CD14-positive monocyte (primary cell): Measurements from ENCODE around the gene PCA3. TPM values are rescaled to one million over a fixed set of nuclear protein-coding genes. Genes with fewer than 3 reads are reported as not detected.
"Not testable (repeated sequence)": the region's sequence is repeated elsewhere in the genome, so short reads cannot be mapped to it uniquely, and the experiment has no call there.

Experiments
- DNase-seq, 3 donors: peaks; one replicate each; pipeline ENCODE4 v3.0.0-alpha.2; 2011 to 2022
- H2AFZ ChIP-seq: 2 replicates; pipeline ENCODE4 v1.6.0; 2012; ENCODE audit warnings: mild to moderate bottlenecking, low read depth, low read length, inconsistent platforms; ENCODE audit not compliant: insufficient read depth, poor library complexity, severe bottlenecking
- H3K27ac ChIP-seq, 2 donors: 1 replicate in 1 of 2; 2 replicates in 1 of 2; pipeline ENCODE4 v1.5.1; 2012 to 2013; ENCODE audit warnings: low read length in 2 of 2, control low read depth in 1 of 2, inconsistent platforms in 1 of 2, low read depth in 1 of 2, mild to moderate bottlenecking in 1 of 2
- H3K27me3 ChIP-seq, 2 donors: one replicate each; pipeline versions ENCODE4 v1.6.0 to v1.6.1; 2011 to 2013; ENCODE audit warnings: low read length in 2 of 2; ENCODE audit not compliant: control insufficient read depth in 2 of 2, insufficient read depth in 2 of 2
- H3K36me3 ChIP-seq, 2 donors: replicated peaks in 1 of 2; 1 replicate in 1 of 2; 2 replicates in 1 of 2; pipeline versions ENCODE4 v1.5.1 to v1.6.1; 2012 to 2013; ENCODE audit warnings: low read length in 2 of 2, control low read depth in 1 of 2, inconsistent platforms in 1 of 2, mild to moderate bottlenecking in 1 of 2; ENCODE audit not compliant: insufficient read depth in 2 of 2, control insufficient read depth in 1 of 2
- H3K4me1 ChIP-seq, 2 donors: 1 replicate in 1 of 2; 2 replicates in 1 of 2; pipeline versions ENCODE4 v1.5.1 to v1.6.1; 2012 to 2013; ENCODE audit warnings: low read length in 2 of 2, control low read depth in 1 of 2, inconsistent platforms in 1 of 2, mild to moderate bottlenecking in 1 of 2, moderate library complexity in 1 of 2; ENCODE audit not compliant: insufficient read depth in 2 of 2, control insufficient read depth in 1 of 2
- H3K4me2 ChIP-seq: replicated peaks from 2 replicates; pipeline ENCODE3; 2012; ENCODE audit warnings: low read length, moderate library complexity, mild to moderate bottlenecking; ENCODE audit not compliant: poor library complexity, severe bottlenecking; ENCODE audit errors: extremely low read depth
- H3K4me3 ChIP-seq, 3 experiments: fragments of 200-600 bp in 1 of 3; sonication (generic) in 1 of 3; replicated peaks in 1 of 3; 1 replicate in 2 of 3; 2 replicates in 1 of 3; pipeline ENCODE4 v1.5.1; 2011 to 2013; ENCODE audit warnings: low read length in 3 of 3, mild to moderate bottlenecking in 3 of 3, control low read depth in 2 of 3, low read depth in 2 of 3, inconsistent platforms in 1 of 3, moderate library complexity in 1 of 3
- H3K79me2 ChIP-seq: 2 replicates; pipeline ENCODE4 v1.6.0; 2012; ENCODE audit warnings: mild to moderate bottlenecking, control low read depth, inconsistent platforms, low read length, moderate library complexity; ENCODE audit not compliant: insufficient read depth
- H3K9ac ChIP-seq: 2 replicates; pipeline ENCODE4 v1.6.0; 2017; ENCODE audit warnings: low read length, mild to moderate bottlenecking; ENCODE audit not compliant: insufficient read depth, poor library complexity, severe bottlenecking
- H3K9me3 ChIP-seq, 2 donors: replicated peaks in 1 of 2; 1 replicate in 1 of 2; 2 replicates in 1 of 2; pipeline versions ENCODE4 v1.5.1 to v1.6.1; 2012 to 2013; ENCODE audit warnings: low read length in 2 of 2, control low read depth in 1 of 2; ENCODE audit not compliant: control insufficient read depth in 1 of 2, insufficient read depth in 1 of 2
- H4K20me1 ChIP-seq: 2 replicates; pipeline ENCODE4 v1.6.0; 2012; ENCODE audit warnings: mild to moderate bottlenecking, low read length, control low read depth, moderate library complexity; ENCODE audit not compliant: insufficient read depth
- H3K27ac Mint-ChIP-seq, 7 donors: one replicate each; pipeline ENCODE4 v1.8.0; 2020; ENCODE audit warnings: mild to moderate bottlenecking in 7 of 7, mixed read lengths in 7 of 7, moderate library complexity in 6 of 7, inconsistent platforms in 2 of 7
- H3K27me3 Mint-ChIP-seq, 3 donors: one replicate each; pipeline ENCODE4 v1.8.0; 2021 to 2022; ENCODE audit warnings: low read depth in 3 of 3, mild to moderate bottlenecking in 3 of 3, mixed read lengths in 3 of 3, moderate library complexity in 3 of 3, inconsistent platforms in 1 of 3
- H3K36me3 Mint-ChIP-seq, 2 donors: one replicate each; pipeline ENCODE4 v1.8.0; 2020; ENCODE audit warnings: mixed read lengths in 2 of 2, inconsistent platforms in 1 of 2, mild to moderate bottlenecking in 1 of 2
- H3K4me1 Mint-ChIP-seq: one replicate; pipeline ENCODE4 v1.8.0; 2020; ENCODE audit warnings: mild to moderate bottlenecking, mixed read lengths
- H3K4me3 Mint-ChIP-seq, 2 donors: one replicate each; pipeline ENCODE4 v1.8.0; 2020; ENCODE audit warnings: mild to moderate bottlenecking in 2 of 2, mixed read lengths in 2 of 2, moderate library complexity in 1 of 2
- H3K9me3 Mint-ChIP-seq, 7 donors: one replicate each; pipeline ENCODE4 v1.8.0; 2020 to 2022; ENCODE audit warnings: mixed read lengths in 7 of 7, mild to moderate bottlenecking in 6 of 7, moderate library complexity in 6 of 7, inconsistent platforms in 2 of 7
- CTCF ChIP-seq: fragments of 200-600 bp; IDR thresholded peaks from one replicate; pipeline ENCODE4 v1.8.0; 2022; ENCODE audit warnings: antibody characterized with exemption, mild to moderate bottlenecking
- WGBS: methylation state at CpG from one replicate; pipeline ENCODE4 v1.1.5; 2013; ENCODE audit warnings: missing lambda C conversion rate; ENCODE audit not compliant: insufficient coverage; 5-methylcytosine and 5-hydroxymethylcytosine counted together
- intact Hi-C, 2 donors: fragments of 100-400 bp; cut with micrococcal nuclease; formaldehyde crosslinking; loops; one replicate each; pipeline versions ENCODE4 v1.15.0 to v1.15.1; 2023
- polyA plus RNA-seq, 3 donors: library from polyadenylated mRNA; depleted of rRNA in 1 of 3; unstranded in 2 of 3; stranded (reverse) in 1 of 3; fragments of 300-500 nt in 2 of 3; fragments of >200 nt in 1 of 3; fragmentation: Illumina TruSeq in 2 of 3; gene quantifications; 1 replicate in 2 of 3; 2 replicates in 1 of 3; pipeline ENCODE4 v1.2.3, GENCODE V29; 2012 to 2021

The PCA3 gene
- polyA plus RNA-seq, 3 donors: 0.04 TPM; not detected in 2

- no peak overlapping the region for H3K4me3 Mint-ChIP-seq
- DNase-seq: no peak
- intact Hi-C loops: no loop called here
- H3K9me3 ChIP-seq: peaks cover 14 to 20% of the 10 kb centered on the region in 2 donors
- no peaks in the 10 kb centered on the region for H3K79me2 ChIP-seq
- no peak overlapping the region for H3K9ac ChIP-seq
- no peak overlapping the region for H2AFZ ChIP-seq
- no peaks in the 10 kb centered on the region for H3K4me1 Mint-ChIP-seq
- no peaks in the 10 kb centered on the region for H3K36me3 ChIP-seq
- no peaks in the 10 kb centered on the region for H3K36me3 Mint-ChIP-seq
- no peaks in the 10 kb centered on the region for H4K20me1 ChIP-seq
- TF ChIP-seq CTCF: no peak
- peaks cover 0 to 3% (median 2%) of the 10 kb centered on the region in 3 donors for H3K27me3 Mint-ChIP-seq
- no peak overlapping the region for H3K27ac Mint-ChIP-seq
- H3K4me1 ChIP-seq: no peaks in the 10 kb centered on the region
- no peak overlapping the region for H3K4me2 ChIP-seq
- no peaks in the 10 kb centered on the region for H3K27me3 ChIP-seq
- no peak overlapping the region for H3K27ac ChIP-seq
- H3K4me3 ChIP-seq: no peak overlapping the region
- WGBS: 96% methylated on average over 3 of the region's 5 CpGs
- H3K9me3 Mint-ChIP-seq: peaks cover 12 to 22% (median 15%) of the 10 kb centered on the region in 7 donors
These were observed 22.7 kb upstream of the PCA3 start for GRCh38 chr9:76741524-76741923.

GRCh38 chr9:76742890-76743289 lies 21.3 kb upstream of the PCA3 start:
- H3K4me3 ChIP-seq, H3K27me3 Mint-ChIP-seq, H3K27me3 ChIP-seq, intact Hi-C loops, H3K4me1 ChIP-seq, H4K20me1 ChIP-seq, DNase-seq, H3K36me3 ChIP-seq, H3K27ac ChIP-seq, H2AFZ ChIP-seq, H3K4me3 Mint-ChIP-seq, H3K79me2 ChIP-seq, H3K4me2 ChIP-seq, H3K4me1 Mint-ChIP-seq, H3K27ac Mint-ChIP-seq, H3K9ac ChIP-seq, H3K36me3 Mint-ChIP-seq: not testable (repeated sequence)
- peaks cover 14 to 22% (median 15%) of the 10 kb centered on the region in 7 donors for H3K9me3 Mint-ChIP-seq
- no CpG with 5 or more reads among the region's 4 CpGs for WGBS
- peaks cover 19 to 20% of the 10 kb centered on the region in 2 donors for H3K9me3 ChIP-seq
